Aorta (tissue), 5 donors: ENCODE data around the gene IFT20. TPM values are rescaled to one million over a fixed set of nuclear protein-coding genes. Genes with fewer than 3 reads are reported as not detected.
A peak's percentile ranks its signal among the peaks of the same experiment; 100 is the strongest.

Experiments
- ATAC-seq: fragments of 200-7000 bp; cut with Tn5 transposase; one replicate; pipeline ENCODE4 v1.9.1; 2022; ENCODE audit warnings: moderate library complexity; ENCODE audit not compliant: low FRiP score
- DNase-seq, 2 donors: peaks; one replicate each; pipeline ENCODE4 v3.0.0-alpha.2; 2020
- H3K27ac ChIP-seq, 2 donors: one replicate each; pipeline ENCODE4 v1.5.1; 2013; ENCODE audit warnings: low read length in 2 of 2, mild to moderate bottlenecking in 2 of 2, moderate library complexity in 2 of 2, control low read depth in 1 of 2, inconsistent platforms in 1 of 2, low read depth in 1 of 2
- H3K27me3 ChIP-seq, 2 donors: one replicate each; pipeline ENCODE4 v1.6.1; 2013; ENCODE audit warnings: control low read depth in 1 of 2, low read length in 1 of 2, mild to moderate bottlenecking in 1 of 2, moderate library complexity in 1 of 2; ENCODE audit not compliant: insufficient read depth in 2 of 2, control insufficient read depth in 1 of 2
- H3K36me3 ChIP-seq, 2 donors: one replicate each; pipeline ENCODE4 v1.6.1; 2013; ENCODE audit warnings: control low read depth in 1 of 2, low read length in 1 of 2, mild to moderate bottlenecking in 1 of 2; ENCODE audit not compliant: insufficient read depth in 2 of 2, control insufficient read depth in 1 of 2
- H3K4me1 ChIP-seq, 2 donors: one replicate each; pipeline ENCODE4 v1.6.1; 2013; ENCODE audit warnings: low read length in 2 of 2, control low read depth in 1 of 2, mild to moderate bottlenecking in 1 of 2, moderate library complexity in 1 of 2; ENCODE audit not compliant: insufficient read depth in 2 of 2, control insufficient read depth in 1 of 2
- H3K4me3 ChIP-seq, 2 donors: one replicate each; pipeline ENCODE4 v1.5.1; 2013; ENCODE audit warnings: low read length in 2 of 2, control low read depth in 1 of 2, mild to moderate bottlenecking in 1 of 2
- H3K9me3 ChIP-seq: one replicate; pipeline ENCODE4 v1.6.1; 2013; ENCODE audit warnings: mild to moderate bottlenecking, low read length; ENCODE audit not compliant: control insufficient read depth
- WGBS, 2 donors: extraction: QIAGEN DNeasy Blood & Tissue Kit; methylation state at CpG; one replicate each; pipeline ENCODE4 v1.1.7; 2013; 5-methylcytosine and 5-hydroxymethylcytosine counted together
- intact Hi-C, 2 donors: fragments of 100-400 bp; cut with DNase I; formaldehyde crosslinking; loops; one replicate each; pipeline versions ENCODE4 v1.14.2 to v1.15.0; 2022
- polyA plus RNA-seq, 2 donors: library from polyadenylated mRNA; stranded (reverse); fragments of 200-250 nt; gene quantifications; one replicate each; pipeline ENCODE4 v1.2.3, GENCODE V29; 2013
- total RNA-seq, 2 donors: library from RNA; stranded (reverse); fragmentation: NEBNext Ultra II Directional; extraction: Animal tissue kit (Norgen Biotek cat#: 25700); gene quantifications; one replicate each; pipeline ENCODE4 v1.2.1, GENCODE V29; 2021
- donor health status: healthy with polysubstance abuse.
- donor health status: Bipolar disorder and iron deficiency.
- donor health status: DM: no; HTN: no; CAD: no.
- donor health status: DM: no; HTN: no; CAD: no.
- donor health status: DM: yes; HTN: yes; CAD: no.

IFT20 gene
- total and polyA plus RNA-seq, 4 donors, result 34.5 to 74.3 (median 54.0) TPM

DNA sequence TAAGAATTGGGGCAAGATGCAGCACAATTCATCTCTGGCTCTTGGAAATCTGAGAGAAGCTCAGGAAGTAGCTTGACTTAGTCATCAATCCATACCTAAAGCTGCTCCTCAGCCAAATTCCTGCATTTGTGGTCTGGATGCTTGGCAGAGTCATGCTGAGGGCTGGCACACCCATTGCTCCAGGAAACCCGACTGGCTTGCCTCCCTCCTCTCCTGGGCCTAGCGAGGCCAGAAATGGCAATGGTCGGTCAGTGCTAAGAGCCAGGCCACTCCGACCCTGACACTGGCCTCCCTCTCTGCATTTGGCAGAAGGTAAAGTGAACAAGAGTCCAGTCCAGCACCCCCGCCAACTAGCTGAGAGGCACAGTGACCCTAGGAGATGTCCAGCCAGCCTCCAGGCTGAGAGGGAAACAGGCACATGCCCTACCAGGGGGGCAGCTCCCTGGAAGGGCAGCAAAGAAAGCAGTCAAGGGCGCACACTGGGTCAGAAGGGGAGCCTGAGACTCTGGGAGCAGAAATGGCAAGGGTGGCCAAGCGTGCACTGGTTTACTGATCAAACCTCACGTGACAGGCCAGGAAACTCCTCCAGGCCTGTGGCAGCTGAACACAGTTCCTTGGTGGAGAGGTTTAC lies 12.1 kb upstream of the IFT20 start:
- Histone ChIP-seq H3K36me3 (peaks cover 7 to 10% of the 10 kb centered on the region in 2 donors), H3K9me3 (no peaks in the 10 kb centered on the region), H3K4me1 (peaks cover 3 to 4% of the 10 kb centered on the region in 2 donors), H3K4me3 (no peak overlapping the region), H3K27me3 (no peaks in the 10 kb centered on the region), H3K27ac (peak overlapping the region; percentile 54 to 78)
- intact Hi-C loops, result no loop called here
- peak in 1 of 2 donors; percentile 71 for DNase-seq
- 10 to 24% methylated on average over 8 of the region's 8 CpGs for WGBS, 2 donors
- no peak for ATAC-seq

GRCh38 chr17:28346746-28347246 lies 11.5 kb upstream of the IFT20 start:
- H3K9me3 ChIP-seq, result no peaks in the 10 kb centered on the region
- intact Hi-C loops, result no loop called here
- no peak for DNase-seq
- H3K4me1 ChIP-seq, result peaks cover 3 to 4% of the 10 kb centered on the region in 2 donors
- peak overlapping the region; percentile 73 to 91 for H3K27ac ChIP-seq
- H3K36me3 ChIP-seq, result peaks cover 7 to 14% of the 10 kb centered on the region in 2 donors
- no peak for ATAC-seq
- no peaks in the 10 kb centered on the region for H3K27me3 ChIP-seq
- H3K4me3 ChIP-seq, result no peak overlapping the region
- WGBS, 2 donors, result 9 to 17% methylated on average over 7 of the region's 7 CpGs

DNA sequence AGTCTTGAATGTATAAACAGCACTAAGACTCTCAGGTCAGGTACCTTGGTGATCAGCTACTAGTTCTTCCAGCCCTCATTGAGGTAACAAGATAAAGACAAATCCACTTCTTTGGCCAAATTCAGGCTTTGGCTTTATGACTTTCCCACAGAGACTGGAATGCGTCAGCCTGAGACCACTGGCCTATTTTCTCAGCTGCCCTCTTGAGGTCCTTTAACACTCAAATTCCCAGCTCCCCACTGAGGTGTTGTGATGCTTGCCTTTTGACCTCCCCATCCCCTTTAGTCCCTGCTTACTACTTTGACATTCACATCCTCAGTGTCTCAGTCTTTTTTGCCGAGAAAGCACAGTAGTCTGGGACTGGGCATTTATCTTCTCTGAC lies 10.9 kb upstream of the IFT20 start:
- Histone ChIP-seq H3K4me3 (no peak overlapping the region), H3K27me3 (no peaks in the 10 kb centered on the region), H3K36me3 (peaks cover 7 to 14% of the 10 kb centered on the region in 2 donors), H3K4me1 (peaks cover 3 to 4% of the 10 kb centered on the region in 2 donors), H3K9me3 (no peaks in the 10 kb centered on the region), H3K27ac (peak overlapping the region; percentile 73 to 91)
- ATAC-seq (no peak), DNase-seq (no peak)
- intact Hi-C loops, result no loop called here
- 7 to 19% methylated on average over 2 of the region's 2 CpGs for WGBS, 2 donors

GRCh38 chr17:28345419-28346198 lies 10.3 kb upstream of the IFT20 start:
- DNase-seq, result no peak
- Histone ChIP-seq H3K9me3 (no peaks in the 10 kb centered on the region), H3K27me3 (no peaks in the 10 kb centered on the region), H3K36me3 (peaks cover 6 to 14% of the 10 kb centered on the region in 2 donors), H3K27ac (peak overlapping the region; percentile 73 to 91), H3K4me3 (no peak overlapping the region), H3K4me1 (peaks cover 3 to 4% of the 10 kb centered on the region in 2 donors)
- no peak for ATAC-seq
- WGBS, 2 donors, result 6 to 13% methylated on average over 13 of the region's 13 CpGs
- intact Hi-C loops, result no loop called here

DNA sequence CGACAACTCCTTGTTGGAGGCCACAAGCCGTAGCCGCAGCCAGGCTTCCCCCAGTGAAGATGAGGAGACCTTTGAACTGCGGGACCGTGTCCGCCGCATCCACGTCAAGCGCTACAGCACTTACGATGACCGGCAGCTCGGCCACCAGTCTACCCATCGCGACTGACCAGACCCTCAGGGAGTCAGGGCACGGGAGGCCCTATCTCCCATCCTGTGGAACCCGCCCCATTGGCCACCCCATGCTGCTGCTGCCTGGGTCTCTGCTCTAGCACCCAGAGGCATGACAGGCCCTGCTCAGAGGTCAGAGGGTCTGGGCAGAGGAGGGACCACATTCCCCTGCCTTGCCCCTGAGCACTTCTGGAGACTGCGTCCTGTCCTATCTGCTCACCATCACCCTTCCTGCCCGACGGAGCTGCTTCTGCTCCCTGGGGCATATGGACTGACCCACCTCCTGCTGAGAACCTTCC lies 9.2 kb upstream of the IFT20 start:
- ATAC-seq (no peak), DNase-seq (no peak)
- WGBS, 2 donors, result 90 to 91% methylated on average over 19 of the region's 19 CpGs
- Histone ChIP-seq H3K9me3 (no peaks in the 10 kb centered on the region), H3K27ac (peak overlapping the region in 1 of 2 donors; percentile 9), H3K4me1 (peaks cover 3 to 4% of the 10 kb centered on the region in 2 donors), H3K36me3 (peaks cover 0 to 14% of the 10 kb centered on the region in 2 donors), H3K4me3 (no peak overlapping the region), H3K27me3 (no peaks in the 10 kb centered on the region)
- intact Hi-C loops, result no loop called here

GRCh38 chr17:28344011-28344410 lies 8.7 kb upstream of the IFT20 start:
- Histone ChIP-seq H3K4me1 (peaks cover 3 to 4% of the 10 kb centered on the region in 2 donors), H3K27ac (no peak overlapping the region), H3K9me3 (no peaks in the 10 kb centered on the region), H3K4me3 (no peak overlapping the region), H3K36me3 (peaks cover 0 to 14% of the 10 kb centered on the region in 2 donors), H3K27me3 (no peaks in the 10 kb centered on the region)
- DNase-seq (no peak), ATAC-seq (no peak)
- 92% methylated on average over 9 of the region's 9 CpGs for WGBS, 2 donors
- intact Hi-C loops, result no loop called here

GRCh38 chr17:28343491-28343932 lies 8.2 kb upstream of the IFT20 start:
- H3K4me1 ChIP-seq, result peaks cover 3 to 4% of the 10 kb centered on the region in 2 donors
- no peak for DNase-seq
- H3K4me3 ChIP-seq, result no peak overlapping the region
- intact Hi-C loops, result no loop called here
- no peak for ATAC-seq
- no peak overlapping the region for H3K27ac ChIP-seq
- H3K9me3 ChIP-seq, result no peaks in the 10 kb centered on the region
- H3K36me3 ChIP-seq, result peaks cover 0 to 14% of the 10 kb centered on the region in 2 donors
- no peaks in the 10 kb centered on the region for H3K27me3 ChIP-seq
- 86 to 87% methylated on average over 10 of the region's 10 CpGs for WGBS, 2 donors

DNA sequence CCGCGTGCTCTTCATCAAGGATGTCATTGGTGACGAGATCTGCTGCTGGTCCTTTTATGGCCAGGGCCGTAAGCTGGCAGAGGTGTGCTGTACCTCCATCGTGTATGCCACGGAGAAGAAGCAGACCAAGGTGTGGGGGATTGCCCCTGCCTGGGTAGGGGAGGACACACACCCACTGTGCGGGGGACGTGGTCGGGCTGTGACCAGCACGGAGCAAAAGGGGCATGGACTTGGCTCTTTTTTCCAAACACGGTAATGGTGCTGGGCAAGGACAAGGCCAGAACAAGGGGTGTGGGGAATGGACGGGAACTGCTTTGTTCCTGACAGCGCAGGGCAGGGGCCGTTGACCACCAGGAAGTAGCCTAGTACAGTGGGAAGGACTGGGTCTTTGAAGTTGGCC lies 7.0 kb upstream of the IFT20 start:
- intact Hi-C loops, result no loop called here
- peaks cover 3 to 4% of the 10 kb centered on the region in 2 donors for H3K4me1 ChIP-seq
- H3K4me3 ChIP-seq, result no peak overlapping the region
- no peak for ATAC-seq
- no peaks in the 10 kb centered on the region for H3K27me3 ChIP-seq
- WGBS, 2 donors, result 87 to 89% methylated on average over 14 of the region's 14 CpGs
- DNase-seq, result no peak
- H3K9me3 ChIP-seq, result no peaks in the 10 kb centered on the region
- no peak overlapping the region for H3K27ac ChIP-seq
- H3K36me3 ChIP-seq, result peaks cover 0 to 14% of the 10 kb centered on the region in 2 donors
